ENCODE measurements around the gene SLC47A1. TPM values are rescaled to one million over a fixed set of nuclear protein-coding genes. Genes with fewer than 3 reads are reported as not detected.

The SLC47A1 gene
- total and polyA plus RNA-seq, 2 experiments from 2014 or later, result 0.76 to 7.0 TPM

- Histone ChIP-seq H3K4me3 (no peak overlapping the region), H4K20me1 (ENCODE audit: insufficient read depth) (no peaks in the 10 kb centered on the region), H3K4me1 (ENCODE audit: insufficient read depth) (no peaks in the 10 kb centered on the region), H3F3A (ENCODE audit: insufficient read depth) (no peaks in the 10 kb centered on the region), H3K27ac (no peak overlapping the region), H3K36me3 (ENCODE audit: low read depth) (no peaks in the 10 kb centered on the region), H3K9ac (no peak overlapping the region), H3K79me2 (ENCODE audit: insufficient read depth) (no peaks in the 10 kb centered on the region), H2AFZ (no peak overlapping the region), H3K9me2 (ENCODE audit: insufficient read depth) (no peaks in the 10 kb centered on the region), H3K9me3 (ENCODE audit: low read depth) (no peaks in the 10 kb centered on the region), H3K4me2 (ENCODE audit: unreplicated experiment) (no peak overlapping the region), H3K27me3 (replicated peaks; ENCODE audit: insufficient read depth) (no peaks in the 10 kb centered on the region)
- DNase-seq, result no peak
- in situ Hi-C loops (cut with MboI), result no loop called here
- TF ChIP-seq EZH2phosphoT487 (IDR thresholded peaks at IDR 0.05; ENCODE audit: insufficient read depth, low read depth) (no peak), EZH2 (IDR thresholded peaks at IDR 0.05; ENCODE audit: insufficient read depth, poor library complexity, severe bottlenecking) (no peak)
- 64 to 78% methylated on average over 3 of the region's 3 CpGs for WGBS, 2 experiments (ENCODE audit: low coverage in 1 of 2, low lambda C conversion rate in 2 of 2, missing lambda C conversion rate in 2 of 2)
Measured at GRCh38 chr17:19618015-19618414, 84.4 kb downstream of the SLC47A1 start.

DNA sequence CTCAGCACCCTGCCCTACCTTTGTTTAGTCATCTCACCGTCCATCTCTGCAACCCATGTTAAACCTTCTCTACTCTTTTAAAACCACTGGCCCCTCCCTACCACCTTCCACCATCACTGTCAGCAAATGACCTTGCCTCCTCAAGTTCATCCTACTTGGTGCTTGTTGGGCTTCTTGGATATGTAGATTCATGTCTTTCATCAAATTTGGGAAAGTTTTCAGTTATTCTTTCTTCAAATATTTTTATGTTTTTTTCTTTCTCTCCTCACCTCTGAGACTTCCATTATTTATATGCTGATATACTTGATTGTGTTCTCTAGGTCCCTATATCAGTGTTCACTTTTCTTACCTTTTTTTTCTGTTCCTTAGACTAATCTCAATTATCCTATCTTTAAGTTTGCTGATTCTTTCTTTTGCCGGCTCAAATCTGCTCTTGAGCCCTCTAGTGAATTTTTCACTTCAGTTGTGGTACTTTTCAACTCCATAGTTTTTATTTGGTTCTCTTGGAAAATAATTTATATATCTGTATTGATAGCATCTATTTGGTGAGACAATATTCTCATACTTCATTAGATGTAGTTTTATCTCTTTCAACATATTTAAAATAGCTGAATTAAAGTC is 86.2 kb downstream of the SLC47A1 start:
- no peak overlapping the region for H3K4me3 ChIP-seq
- TF ChIP-seq EZH2 (IDR thresholded peaks at IDR 0.05; ENCODE audit: insufficient read depth, poor library complexity, severe bottlenecking), result no peak
- no peak for TF ChIP-seq EZH2phosphoT487 (IDR thresholded peaks at IDR 0.05; ENCODE audit: insufficient read depth, low read depth)

DNA sequence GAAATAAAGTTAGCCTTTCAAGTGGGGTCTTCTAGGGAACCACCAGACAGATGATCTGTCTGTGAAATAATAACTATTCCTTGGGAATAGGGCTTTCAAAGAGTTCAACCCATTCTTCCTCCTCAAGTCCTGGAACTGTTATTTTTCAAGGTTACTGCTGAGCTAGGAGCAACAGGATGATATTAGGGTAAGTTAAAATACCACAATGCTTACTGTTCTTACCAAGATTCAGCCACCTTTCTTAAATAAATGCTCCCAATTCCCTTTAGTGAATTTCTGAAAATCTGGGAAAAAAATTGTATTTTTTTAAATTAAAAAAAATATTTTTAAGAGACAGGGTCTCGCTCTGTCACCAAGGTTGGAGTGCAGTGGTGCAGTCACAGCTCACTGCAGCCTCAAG is 88.0 kb downstream of the SLC47A1 start:
- H3K36me3 ChIP-seq (ENCODE audit: low read depth), result no peaks in the 10 kb centered on the region
- DNase-seq, result no peak
- H4K20me1 ChIP-seq (ENCODE audit: insufficient read depth), result no peaks in the 10 kb centered on the region
- peaks cover 5% of the 10 kb centered on the region; the same call in 1 of the 2 replicates for H3K27me3 ChIP-seq (replicated peaks; ENCODE audit: insufficient read depth)
- H3K9me2 ChIP-seq (ENCODE audit: insufficient read depth), result no peaks in the 10 kb centered on the region
- no peak overlapping the region for H2AFZ ChIP-seq
- TF ChIP-seq EZH2phosphoT487 (IDR thresholded peaks at IDR 0.05; ENCODE audit: insufficient read depth, low read depth) (no peak), EZH2 (IDR thresholded peaks at IDR 0.05; ENCODE audit: insufficient read depth, poor library complexity, severe bottlenecking) (no peak)
- H3K4me3 ChIP-seq, result no peak overlapping the region
- 80 to 83% methylated on average over 1 of the region's 1 CpG for WGBS, 2 experiments (ENCODE audit: low coverage in 1 of 2, low lambda C conversion rate in 2 of 2, missing lambda C conversion rate in 2 of 2)
- H3K9ac ChIP-seq, result no peak overlapping the region
- H3K9me3 ChIP-seq (ENCODE audit: low read depth), result no peaks in the 10 kb centered on the region
- H3K27ac ChIP-seq, result no peak overlapping the region
- H3F3A ChIP-seq (ENCODE audit: insufficient read depth), result no peaks in the 10 kb centered on the region
- no peaks in the 10 kb centered on the region for H3K79me2 ChIP-seq (ENCODE audit: insufficient read depth)
- in situ Hi-C loops (cut with MboI), result no loop called here
- no peak overlapping the region for H3K4me2 ChIP-seq (ENCODE audit: unreplicated experiment)
- H3K4me1 ChIP-seq (ENCODE audit: insufficient read depth), result no peaks in the 10 kb centered on the region

More for the DNA sequence above, 86.2 kb downstream of the SLC47A1 start:
- H3K4me1 ChIP-seq (ENCODE audit: insufficient read depth), result no peaks in the 10 kb centered on the region
- no peaks in the 10 kb centered on the region for H3K79me2 ChIP-seq (ENCODE audit: insufficient read depth)
- H3K9ac ChIP-seq, result no peak overlapping the region
- DNase-seq, result no peak
- no peak overlapping the region for H2AFZ ChIP-seq
- no peaks in the 10 kb centered on the region; the same call in 1 of the 2 replicates for H3K27me3 ChIP-seq (replicated peaks; ENCODE audit: insufficient read depth)
- H4K20me1 ChIP-seq (ENCODE audit: insufficient read depth), result no peaks in the 10 kb centered on the region
- WGBS, 2 experiments (ENCODE audit: low coverage in 1 of 2, low lambda C conversion rate in 2 of 2, missing lambda C conversion rate in 2 of 2), result 43 to 61% methylated on average over 2 of the region's 2 CpGs
- H3K9me2 ChIP-seq (ENCODE audit: insufficient read depth), result no peaks in the 10 kb centered on the region
- H3F3A ChIP-seq (ENCODE audit: insufficient read depth), result no peaks in the 10 kb centered on the region
- H3K9me3 ChIP-seq (ENCODE audit: low read depth), result no peaks in the 10 kb centered on the region
- H3K36me3 ChIP-seq (ENCODE audit: low read depth), result no peaks in the 10 kb centered on the region
- no peak overlapping the region for H3K4me2 ChIP-seq (ENCODE audit: unreplicated experiment)
- H3K27ac ChIP-seq, result no peak overlapping the region
- in situ Hi-C loops (cut with MboI), result no loop called here

GRCh38 chr17:19626079-19626478 is 92.4 kb downstream of the SLC47A1 start:
- WGBS, 2 experiments (ENCODE audit: low coverage in 1 of 2, low lambda C conversion rate in 2 of 2, missing lambda C conversion rate in 2 of 2), result 92 to 95% methylated on average over 4 of the region's 4 CpGs
- Histone ChIP-seq H2AFZ (no peak overlapping the region), H3K4me1 (ENCODE audit: insufficient read depth) (no peaks in the 10 kb centered on the region), H3K9me3 (ENCODE audit: low read depth) (no peaks in the 10 kb centered on the region), H3K27me3 (replicated peaks; ENCODE audit: insufficient read depth) (peaks cover 13% of the 10 kb centered on the region; the same call in 1 of the 2 replicates), H3K79me2 (ENCODE audit: insufficient read depth) (no peaks in the 10 kb centered on the region), H4K20me1 (ENCODE audit: insufficient read depth) (no peaks in the 10 kb centered on the region), H3K4me3 (no peak overlapping the region), H3K27ac (no peak overlapping the region), H3K36me3 (ENCODE audit: low read depth) (no peaks in the 10 kb centered on the region), H3K9ac (no peak overlapping the region), H3K9me2 (ENCODE audit: insufficient read depth) (no peaks in the 10 kb centered on the region), H3F3A (ENCODE audit: insufficient read depth) (no peaks in the 10 kb centered on the region), H3K4me2 (ENCODE audit: unreplicated experiment) (no peak overlapping the region)
- in situ Hi-C loops (cut with MboI), result no loop called here
- no peak for TF ChIP-seq EZH2phosphoT487 (IDR thresholded peaks at IDR 0.05; ENCODE audit: insufficient read depth, low read depth)
- TF ChIP-seq EZH2 (IDR thresholded peaks at IDR 0.05; ENCODE audit: insufficient read depth, poor library complexity, severe bottlenecking), result no peak
- no peak for DNase-seq

Small RNA genes lying within 50 kb of the gene (small RNA-seq; reads per million reads assigned to genes)
- gene AC025627.2 (ENCODE audit: low read depth, low replicate concordance), result not detected
- not detected for gene NMTRQ-TTG12-1 (ENCODE audit: low read depth, low replicate concordance)

Other genes with a start within 250 kb of the SLC47A1 start
- 14.9 and 15.5 TPM in 2 replicates for gene B9D1, start 171.1 kb upstream of the SLC47A1 start, total RNA-seq (2014; rRNA removed; shearing (Covaris generic))
- gene B9D1, start 171.1 kb upstream of the SLC47A1 start, polyA plus RNA-seq (2016; fragmentation: Nextera tagmentation; extraction: Ambion mirVana), result 24.4 and 25.2 TPM in 2 replicates
- 11.3 and 21.2 TPM in 2 replicates for gene MAPK7, start 155.4 kb upstream of the SLC47A1 start, total RNA-seq (2014; rRNA removed; shearing (Covaris generic))
- 25.7 and 28.6 TPM in 2 replicates for gene MAPK7, start 155.4 kb upstream of the SLC47A1 start, polyA plus RNA-seq (2016; fragmentation: Nextera tagmentation; extraction: Ambion mirVana)
- 79.0 and 97.8 TPM in 2 replicates for gene MFAP4, start 146.7 kb upstream of the SLC47A1 start, total RNA-seq (2014; rRNA removed; shearing (Covaris generic))
- 155 and 156 TPM in 2 replicates for gene MFAP4, start 146.7 kb upstream of the SLC47A1 start, polyA plus RNA-seq (2016; fragmentation: Nextera tagmentation; extraction: Ambion mirVana)
- gene RNF112, start 122.6 kb upstream of the SLC47A1 start, total RNA-seq (2014; rRNA removed; shearing (Covaris generic)), result 7.8 and 9.1 TPM in 2 replicates
- gene RNF112, start 122.6 kb upstream of the SLC47A1 start, polyA plus RNA-seq (2016; fragmentation: Nextera tagmentation; extraction: Ambion mirVana), result 0.75 and 0.83 TPM in 2 replicates
- gene ALDH3A2, start 114.9 kb downstream of the SLC47A1 start, total RNA-seq (2014; rRNA removed; shearing (Covaris generic)), result 41.9 and 62.1 TPM in 2 replicates
- 34.1 and 36.2 TPM in 2 replicates for gene ALDH3A2, start 114.9 kb downstream of the SLC47A1 start, polyA plus RNA-seq (2016; fragmentation: Nextera tagmentation; extraction: Ambion mirVana)
- not detected in 2 replicates for gene SLC47A2, start 182.7 kb downstream of the SLC47A1 start, total RNA-seq (2014; rRNA removed; shearing (Covaris generic))
- not detected in 2 replicates for gene SLC47A2, start 182.7 kb downstream of the SLC47A1 start, polyA plus RNA-seq (2016; fragmentation: Nextera tagmentation; extraction: Ambion mirVana)
- gene ALDH3A1, start 214.4 kb downstream of the SLC47A1 start, total RNA-seq (2014; rRNA removed; shearing (Covaris generic)), result 1.2 and 22.1 TPM in 2 replicates
- 0.55 TPM in 1 of 2 replicates, not detected in the other for gene ALDH3A1, start 214.4 kb downstream of the SLC47A1 start, polyA plus RNA-seq (2016; fragmentation: Nextera tagmentation; extraction: Ambion mirVana)

Data from GM23248 (cell line).